Measurements from ENCODE around the gene KRT35. TPM values are rescaled to one million over a fixed set of nuclear protein-coding genes. Genes with fewer than 3 reads are reported as not detected.

KRT35 gene
- total and polyA plus RNA-seq, 2 donors (not counting 3 experiments of a cell fraction or from before 2014, with no cell fraction given) = not detected

- Histone ChIP-seq H3K27ac (ENCODE audit: insufficient read depth, low read depth, low read length) (no peak overlapping the region), H3K79me2 (ENCODE audit: control insufficient read depth, insufficient read depth, low read length) (no peaks in the 10 kb centered on the region), H3K9me1 (replicated peaks; ENCODE audit: control insufficient read depth, extremely low read depth, insufficient read depth, low read length) (no peaks in the 10 kb centered on the region), H3K27me3 (ENCODE audit: control insufficient read depth in 2 of 2, insufficient read depth in 2 of 2, low read length in 2 of 2) (peaks cover 3 to 5% of the 10 kb centered on the region in 2 experiments), H3K4me1 (ENCODE audit: control insufficient read depth, extremely low read depth, insufficient read depth, low read length) (no peaks in the 10 kb centered on the region), H3K9me3 (replicated peaks; ENCODE audit: control insufficient read depth, insufficient read depth, low read length) (no peaks in the 10 kb centered on the region), H4K20me1 (replicated peaks; ENCODE audit: control insufficient read depth, extremely low read depth, insufficient read depth, low read length) (no peaks in the 10 kb centered on the region), H3K4me3 (replicated peaks in 1 of 3; ENCODE audit: insufficient read depth in 1 of 3, low read depth in 1 of 3, low read length in 3 of 3) (no peak overlapping the region), H3K9ac (replicated peaks; ENCODE audit: extremely low read depth, insufficient read depth, low read length) (no peak overlapping the region), H2AFZ (ENCODE audit: low read depth, low read length) (no peak overlapping the region), H3K36me3 (ENCODE audit: control insufficient read depth in 2 of 2, extremely low read depth in 1 of 2, insufficient read depth in 2 of 2, low read length in 2 of 2) (no peaks in the 10 kb centered on the region), H3K4me2 (ENCODE audit: insufficient read depth, low read length) (no peak overlapping the region)
- DNase-seq (ENCODE audit: low read depth, low spot score) (no peak), FAIRE-seq (no peak)
- BruUV-seq (replicated peaks) = no TSS peak
- TF ChIP-seq JUN (IDR thresholded peaks at IDR 0.05; ENCODE audit: borderline replicate concordance, insufficient read depth, insufficient read length, low read depth) = no peak
- TF ChIP-seq CTCF (IDR thresholded peaks at IDR 0.05; ENCODE audit: extremely low read depth in 1 of 2, insufficient read depth in 1 of 2, low read depth in 1 of 2, low read length in 2 of 2) = no peak
- TF ChIP-seq MAX (IDR thresholded peaks at IDR 0.05; ENCODE audit: insufficient read depth, insufficient read length) = no peak
- no peak for TF ChIP-seq GATA2 (IDR thresholded peaks at IDR 0.05; ENCODE audit: insufficient read depth, insufficient read length, low read depth, low read length)
- TF ChIP-seq POLR2AphosphoS5 (IDR thresholded peaks at IDR 0.05; ENCODE audit: insufficient read depth, low read depth, low read length) = no peak
- no peak for TF ChIP-seq EZH2 (IDR thresholded peaks at IDR 0.05; ENCODE audit: borderline replicate concordance, low read depth, low read length, severe bottlenecking)
- TF ChIP-seq MYC (IDR thresholded peaks at IDR 0.05; ENCODE audit: low read depth, low read length) = no peak
- TF ChIP-seq POLR2A (IDR thresholded peaks at IDR 0.05; ENCODE audit: low read depth, low read length) = no peak
- TF ChIP-seq FOS (IDR thresholded peaks at IDR 0.05; ENCODE audit: borderline replicate concordance, insufficient read depth, low read length) = no peak
- POLR2A ChIA-PET = no interaction called here
- dilution Hi-C loops (cut with MboI; ENCODE audit: extremely low pct_ligation_motif_present, low sequenced_read_pairs) = no loop called here
- intact Hi-C loops (cut with micrococcal nuclease) = loop anchor here (10.0 kb wide), 1 partner anchor 52 kb away; the partner anchor contains the start of gene KRT37
- CTCF ChIA-PET = interaction anchor here (0.9 to 1.2 kb wide), 2 partner anchors 10 to 186 kb away, joined by 4 to 6 read pairs; no protein-coding TSS in a partner anchor
Observed at GRCh38 chr17:41476866-41477815, 3.8 kb downstream of the KRT35 start.
